GM19452 (cell line): ENCODE measurements around the gene GLB1L2.

ENCODE experiments used
- ATAC-seq: cut with Tn5 transposase; IDR thresholded peaks from one replicate; pipeline ENCODE4 v1.9.1; 2021; ENCODE audit not compliant: unreplicated experiment

GLB1L2 gene

DNA sequence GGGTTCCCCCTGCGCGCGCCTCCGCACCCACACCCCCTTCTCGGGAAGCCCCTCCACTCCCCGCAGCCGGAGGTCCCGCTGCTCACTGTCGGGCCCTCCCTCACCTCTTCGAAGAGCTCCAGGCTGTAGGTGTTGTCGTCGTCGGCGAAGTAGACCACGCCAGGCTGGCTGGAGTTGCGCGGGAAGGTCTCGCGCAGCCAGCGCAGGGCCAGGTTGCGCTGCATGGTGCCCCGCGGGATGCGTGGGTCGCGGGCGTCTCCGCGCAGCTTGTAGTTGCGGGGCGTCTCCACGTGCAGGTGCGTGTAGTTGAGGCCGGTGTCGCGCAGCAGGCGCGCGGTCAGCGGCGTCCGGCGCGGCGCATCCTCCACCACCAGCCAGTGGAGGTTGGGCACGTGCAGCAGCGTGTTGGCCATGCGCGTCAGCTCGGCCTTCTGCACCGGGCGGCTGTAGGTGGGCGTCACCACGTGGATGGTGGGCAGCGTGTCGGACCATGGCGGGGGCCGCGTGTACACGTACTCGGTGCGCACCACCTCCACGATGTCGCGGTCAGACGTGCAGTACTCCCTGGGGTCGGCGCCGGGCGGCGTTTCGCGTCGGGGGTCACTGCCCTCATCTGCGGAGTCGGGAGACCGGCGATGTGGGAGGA, 51.9 kb downstream of the GLB1L2 start:
- ATAC-seq, result no peak

DNA sequence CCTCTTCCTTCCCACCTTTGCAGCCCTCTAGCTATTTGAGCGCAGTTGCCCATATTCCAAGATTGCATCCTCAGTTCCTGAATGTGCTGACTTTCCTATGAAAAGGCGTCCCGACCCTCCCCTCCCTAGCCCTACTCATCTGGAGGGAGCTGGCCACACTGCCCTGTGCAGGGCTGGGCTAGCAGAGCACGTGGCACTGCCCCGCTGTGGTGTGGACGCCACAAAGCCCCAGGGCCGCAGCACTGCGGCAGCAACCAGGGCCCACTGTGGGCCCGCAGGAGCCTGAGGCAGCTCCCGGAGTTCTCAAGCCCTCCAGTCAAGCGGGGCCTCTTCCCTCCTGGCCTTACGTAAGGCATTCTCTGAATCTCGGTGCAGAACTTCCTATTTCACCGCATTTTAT, 52.6 kb downstream of the GLB1L2 start:
- ATAC-seq, result no peak

DNA sequence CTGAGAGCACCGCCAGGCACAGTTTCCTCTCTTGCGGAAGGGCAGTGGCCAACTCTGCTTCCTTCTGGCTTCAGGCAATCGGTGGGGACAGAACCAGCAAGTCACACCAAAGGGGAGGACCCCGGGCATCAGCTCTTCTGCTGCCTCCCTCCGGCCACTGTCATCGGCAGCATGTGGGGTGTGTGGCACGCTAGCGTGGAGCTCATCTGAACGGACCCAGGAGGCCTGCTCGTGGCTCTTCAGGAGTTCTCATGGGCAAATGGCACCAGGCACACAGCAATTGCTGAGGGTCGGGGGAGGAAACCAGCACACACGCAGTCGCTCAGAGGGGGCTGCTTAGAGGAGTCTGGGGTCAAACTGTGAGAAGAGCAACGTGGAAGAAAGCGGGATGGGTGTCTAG, 53.4 kb downstream of the GLB1L2 start:
- ATAC-seq, result no peak

DNA sequence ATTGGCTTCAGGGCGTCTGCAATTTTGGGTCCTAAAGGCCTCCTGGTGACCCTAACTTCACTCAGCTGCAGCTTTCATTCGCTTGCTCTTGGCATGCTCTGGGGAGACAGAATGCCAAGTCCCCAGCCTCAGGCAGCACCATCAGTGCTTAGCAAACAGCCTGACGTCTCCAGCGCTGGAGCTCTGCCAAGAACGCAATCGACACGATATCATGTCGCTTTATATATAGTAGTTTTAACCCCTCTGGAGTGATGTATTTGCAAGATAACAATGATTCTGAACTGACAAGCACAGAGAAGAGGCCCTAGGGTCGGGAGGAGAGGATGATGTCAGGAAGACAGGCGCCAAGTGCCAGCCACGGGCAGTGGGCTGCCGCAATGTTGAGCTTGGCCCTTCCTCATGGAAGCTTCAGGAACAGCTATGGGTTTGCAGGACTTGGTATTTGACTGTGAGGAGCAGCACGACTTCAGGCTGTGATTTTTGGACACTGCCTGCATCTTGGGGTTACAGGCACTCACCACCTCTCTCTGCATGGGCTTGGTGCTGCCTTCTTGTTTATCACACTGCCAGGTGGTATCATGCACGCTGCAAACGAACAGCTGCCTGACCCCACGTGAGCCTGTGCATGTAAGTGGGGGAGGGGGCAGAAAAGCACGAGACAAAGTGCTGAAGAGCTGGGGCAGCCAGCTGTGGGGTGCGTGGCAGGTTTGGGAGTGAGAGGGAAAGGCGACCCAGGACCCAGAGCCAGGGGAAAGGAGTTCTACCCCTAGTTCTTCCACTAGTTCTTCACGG, 54.2 kb downstream of the GLB1L2 start:
- no peak for ATAC-seq

DNA sequence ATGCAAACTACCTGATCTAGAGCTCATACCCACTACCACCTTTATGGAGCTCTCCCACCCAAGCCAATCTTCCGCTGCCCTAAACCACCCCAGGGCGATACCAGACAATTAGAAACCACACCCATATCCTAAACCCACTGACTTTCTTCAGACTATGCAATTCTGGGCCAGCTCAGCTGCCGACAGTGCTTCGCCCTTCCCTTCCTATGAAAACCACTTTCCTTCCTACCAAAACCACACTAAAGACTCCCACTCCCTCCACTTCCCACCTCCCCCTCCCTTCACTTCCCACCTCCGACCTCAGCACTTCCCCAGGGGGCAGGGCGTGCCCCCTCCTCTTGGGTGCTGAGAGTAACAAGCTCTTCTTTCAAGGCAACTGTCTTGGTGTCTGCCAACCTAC, 55.2 kb downstream of the GLB1L2 start:
- no peak for ATAC-seq

DNA sequence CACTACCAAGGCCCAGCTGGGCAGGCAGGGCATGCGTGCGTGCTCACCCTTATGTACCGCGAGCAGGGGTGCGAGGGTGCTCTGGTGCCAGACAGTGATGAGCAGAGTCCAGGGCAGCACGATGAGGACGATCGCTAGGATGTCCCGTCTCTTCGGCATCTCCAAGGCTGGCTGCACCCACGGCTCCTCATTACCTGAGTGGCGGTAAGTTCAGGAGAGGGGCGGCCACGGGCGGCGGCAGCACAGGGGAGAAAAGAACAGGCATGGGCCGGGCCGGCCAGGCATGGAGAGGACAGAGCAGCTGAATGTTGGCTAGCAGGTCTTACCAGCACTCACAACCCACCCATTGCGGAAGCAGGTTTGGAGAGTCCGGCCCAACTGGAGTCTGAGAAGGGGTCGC, 55.7 kb downstream of the GLB1L2 start:
- no peak for ATAC-seq

DNA sequence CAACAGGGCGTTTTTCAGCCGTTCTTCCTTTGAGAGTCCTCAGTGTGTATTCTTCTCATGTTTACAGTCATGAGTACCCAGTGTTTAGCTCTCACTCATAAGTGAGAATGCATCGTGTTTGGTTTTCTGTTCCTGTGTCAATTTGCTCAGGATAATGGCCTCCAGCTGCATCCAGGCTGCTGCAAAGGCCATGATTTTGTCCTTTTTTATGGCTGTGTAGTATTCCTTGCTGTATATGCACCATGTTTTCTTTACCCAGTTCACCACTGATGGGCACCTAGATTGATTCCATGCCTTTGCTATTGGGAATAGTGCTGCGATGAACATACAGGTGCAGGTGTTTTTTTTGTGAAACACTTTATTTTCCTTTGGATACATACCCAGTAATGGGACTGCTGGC, 56.8 kb downstream of the GLB1L2 start:
- no peak for ATAC-seq

DNA sequence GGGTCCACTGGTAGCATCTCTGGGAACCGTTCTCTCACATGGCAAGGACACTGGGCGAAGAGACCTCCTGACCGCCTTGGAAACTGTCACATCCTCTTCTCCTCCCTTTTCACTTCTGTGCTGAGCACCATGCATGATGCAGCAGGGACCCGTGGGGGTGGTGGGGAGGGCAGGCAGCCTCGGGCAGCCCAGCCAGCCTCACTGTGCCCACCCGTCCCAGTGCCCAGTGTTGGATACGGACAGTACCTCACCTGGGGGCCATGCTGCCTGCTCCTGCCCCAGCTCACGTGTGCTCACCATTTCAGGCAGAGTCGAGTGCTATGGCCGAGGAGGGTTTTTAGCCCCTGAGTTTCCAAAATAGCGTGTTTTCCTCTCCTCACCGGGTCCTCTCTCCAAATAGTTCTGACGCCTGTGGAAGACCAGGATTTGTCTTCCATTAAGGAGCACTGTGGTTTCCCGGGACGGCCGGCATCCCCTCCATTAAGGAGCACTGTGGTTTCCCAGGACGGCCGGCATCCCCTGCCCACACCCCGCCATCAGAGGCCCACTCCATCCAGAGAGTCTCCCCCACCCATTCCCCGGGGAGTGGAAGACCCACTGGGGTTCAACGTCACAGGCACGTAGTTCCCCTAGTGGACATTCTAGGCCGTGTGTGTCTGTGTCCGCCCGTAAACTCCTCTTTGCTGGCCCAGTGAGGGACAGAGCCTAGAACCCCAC, 57.8 kb downstream of the GLB1L2 start:
- ATAC-seq, result no peak

DNA sequence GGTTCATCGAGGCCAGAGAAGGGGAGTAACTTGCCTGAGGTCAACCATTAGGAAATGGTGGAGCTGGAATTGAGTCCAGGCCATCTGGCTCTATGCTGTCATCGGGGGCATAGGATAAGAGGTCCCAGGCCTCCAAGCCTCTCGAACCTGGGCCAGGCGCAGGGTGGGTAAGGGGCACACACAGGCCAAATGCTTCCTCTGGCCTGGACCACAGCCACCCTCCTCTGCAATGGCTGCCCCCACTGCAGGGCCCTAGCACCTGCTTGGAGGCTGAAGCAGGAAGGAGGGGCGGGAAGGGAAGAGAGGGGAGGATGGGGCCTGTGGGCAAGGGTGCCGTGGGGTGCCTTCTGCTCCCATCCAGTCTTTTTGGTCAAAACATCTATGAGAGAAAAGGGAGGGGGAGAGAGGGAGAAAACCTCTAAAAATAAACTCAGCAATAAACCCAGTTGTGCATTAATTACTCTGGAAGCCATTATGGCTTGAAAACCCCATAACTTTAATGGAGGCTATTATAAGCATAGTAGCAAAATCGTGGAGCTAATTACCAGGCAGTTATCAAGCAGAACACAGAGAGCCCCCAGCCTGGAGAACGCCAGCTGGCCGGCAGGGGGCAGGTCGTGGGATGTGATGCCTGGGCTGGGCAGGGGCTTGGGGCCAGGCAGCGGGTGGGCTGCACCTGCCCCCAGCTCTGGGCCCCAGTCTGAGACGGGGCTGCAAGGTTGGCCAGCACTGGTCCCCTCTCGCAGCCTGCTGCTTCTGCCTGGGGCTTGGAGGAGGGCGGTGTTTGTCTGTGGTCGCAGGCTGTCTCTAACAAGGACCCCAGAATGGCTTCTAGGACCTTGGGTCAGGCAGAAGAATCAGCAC, 59.1 kb downstream of the GLB1L2 start:
- no peak for ATAC-seq

DNA sequence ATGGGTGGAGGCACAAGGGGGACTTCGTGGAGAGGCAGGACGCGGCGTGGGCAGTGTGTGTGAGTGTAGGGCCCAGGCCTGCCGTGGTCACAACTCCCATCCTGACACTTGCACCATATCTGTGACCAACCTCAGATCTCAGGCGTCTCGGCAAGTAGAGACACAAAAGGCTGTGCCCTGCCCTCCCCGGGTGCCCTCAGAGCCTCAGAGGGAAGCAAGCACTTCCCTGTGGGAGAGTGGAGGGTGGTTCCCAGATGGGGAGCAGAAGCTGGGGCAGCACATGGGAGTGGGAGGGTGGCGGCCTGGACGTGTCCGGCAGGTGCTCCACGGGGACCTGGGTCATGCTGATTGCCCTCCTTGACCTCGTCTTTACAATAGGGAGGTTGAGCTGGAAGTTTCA, 59.9 kb downstream of the GLB1L2 start:
- no peak for ATAC-seq

DNA sequence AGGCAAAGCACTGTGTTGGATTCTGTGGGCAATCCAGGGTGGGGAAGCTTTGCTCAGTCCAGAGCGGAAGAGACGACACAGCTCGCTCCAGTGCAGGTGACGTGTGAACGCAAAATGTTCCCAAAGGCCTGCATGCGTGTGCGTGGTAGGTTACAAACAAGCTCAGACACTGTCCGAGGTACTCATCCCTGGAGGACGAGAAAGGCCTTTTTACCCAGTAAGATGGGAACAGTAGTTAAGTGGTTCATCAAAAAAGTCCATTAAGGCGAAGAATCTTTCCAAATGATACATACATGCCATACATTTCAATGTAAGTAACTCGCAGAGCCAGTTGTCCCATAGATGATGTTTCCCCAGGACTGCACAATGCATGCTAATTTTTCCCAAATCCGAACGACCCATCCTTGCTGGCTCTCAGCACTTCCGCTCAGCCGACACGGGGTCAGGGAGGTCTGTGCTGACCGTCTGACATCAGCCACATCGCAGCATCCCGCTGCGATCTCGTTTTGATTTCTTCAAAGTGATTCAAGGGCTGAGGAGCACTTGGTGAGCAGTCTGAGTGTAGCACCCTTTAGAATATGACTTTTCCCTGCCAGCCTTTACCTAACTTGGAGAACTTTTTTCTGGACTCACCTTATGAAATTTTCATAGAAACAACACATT, 61.3 kb downstream of the GLB1L2 start:
- no peak for ATAC-seq

DNA sequence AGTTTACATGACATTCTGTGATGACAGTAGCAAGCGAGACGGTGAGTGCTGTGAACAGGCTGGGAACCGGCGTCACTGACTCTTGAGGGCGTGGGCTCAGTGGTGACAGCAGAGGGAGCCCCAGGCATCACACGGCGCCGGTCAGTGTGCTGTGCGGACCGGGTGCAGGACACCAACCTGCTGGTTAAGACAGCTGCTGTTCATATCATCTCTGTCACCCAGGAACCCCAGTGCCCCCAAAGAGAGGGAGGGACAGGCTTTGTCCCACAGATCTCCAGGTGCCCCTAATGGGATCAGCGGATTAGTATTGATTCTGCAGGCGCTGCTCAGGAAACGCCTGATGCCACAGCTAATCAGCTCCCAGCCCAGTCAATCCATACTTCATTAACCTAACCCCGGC, 61.9 kb downstream of the GLB1L2 start:
- ATAC-seq, result no peak

DNA sequence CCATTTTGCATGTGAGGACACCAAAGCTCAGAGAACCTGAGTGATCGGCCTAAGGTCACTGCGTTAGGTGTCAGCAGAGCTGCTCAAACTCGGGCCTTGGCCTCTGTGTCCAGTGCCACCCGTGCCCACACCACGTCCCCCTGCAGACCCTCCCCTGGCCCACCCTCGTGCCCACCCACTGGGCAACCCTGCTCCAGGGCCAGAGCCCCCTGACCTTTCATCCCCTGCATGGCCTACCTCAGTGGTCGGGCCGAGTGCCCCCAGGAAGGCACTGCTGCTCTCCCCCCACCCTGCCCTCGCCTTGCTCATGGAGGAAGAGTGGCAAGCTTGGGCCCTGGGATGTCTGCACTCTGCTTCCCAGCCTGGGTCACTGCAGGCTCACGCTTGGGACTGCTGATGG, 62.5 kb downstream of the GLB1L2 start:
- no peak for ATAC-seq

DNA sequence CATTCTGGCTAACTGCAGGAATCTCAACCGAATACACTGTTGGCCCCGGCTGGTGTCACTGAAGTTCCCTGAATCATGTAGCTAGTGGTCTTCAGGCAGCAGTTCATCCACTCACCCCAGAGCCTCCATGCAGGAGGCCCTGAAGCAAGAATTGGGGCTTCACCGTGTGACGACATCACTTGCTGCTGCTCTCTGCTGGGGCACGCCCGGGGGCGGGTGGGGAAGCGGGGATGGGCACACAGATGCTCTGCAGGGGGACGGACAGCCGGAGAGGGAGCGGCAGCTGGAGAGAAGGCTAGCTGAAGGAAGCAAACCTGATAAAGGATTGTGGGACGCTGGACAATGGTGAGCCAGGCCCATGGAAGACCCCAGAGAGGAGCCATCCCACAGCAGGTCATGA, 63.2 kb downstream of the GLB1L2 start:
- ATAC-seq, result no peak

DNA sequence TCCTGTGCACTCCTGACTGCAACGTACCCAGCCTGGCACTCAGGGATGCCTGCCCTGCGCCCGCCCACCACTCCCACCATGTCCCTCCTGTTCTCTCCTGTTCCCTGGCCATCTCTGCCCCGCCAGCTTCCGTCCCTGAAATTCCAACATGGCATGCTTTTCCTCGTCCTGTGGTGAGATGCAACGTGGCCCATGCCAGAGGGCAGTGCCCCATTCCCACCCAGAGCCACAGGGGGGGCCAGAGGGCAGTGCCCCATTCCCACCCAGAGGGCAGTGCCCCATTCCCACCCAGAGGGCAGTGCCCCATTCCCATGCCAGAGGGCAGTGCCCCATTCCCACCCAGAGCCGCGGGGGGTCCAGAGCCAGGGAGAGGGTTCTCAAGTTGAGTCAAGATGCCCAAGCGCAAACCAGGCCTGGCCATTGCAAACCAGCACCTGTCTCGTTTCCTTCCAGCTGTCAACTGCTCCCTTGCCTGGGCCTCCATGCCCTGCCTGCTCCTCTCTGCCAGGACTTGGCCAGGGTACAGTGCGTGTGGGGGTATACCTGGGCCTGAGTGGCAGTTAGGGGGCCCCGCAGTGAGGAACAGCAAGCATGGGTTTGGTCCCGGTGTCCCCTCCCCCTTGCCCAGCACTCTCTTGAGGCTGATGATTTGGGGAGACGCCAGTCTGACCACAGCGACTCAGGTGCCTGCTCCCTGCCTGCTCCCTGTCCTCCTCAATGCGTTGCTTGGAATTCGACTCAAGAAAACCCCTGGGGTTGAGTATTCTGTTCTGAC, 65.7 kb downstream of the GLB1L2 start:
- no peak for ATAC-seq

DNA sequence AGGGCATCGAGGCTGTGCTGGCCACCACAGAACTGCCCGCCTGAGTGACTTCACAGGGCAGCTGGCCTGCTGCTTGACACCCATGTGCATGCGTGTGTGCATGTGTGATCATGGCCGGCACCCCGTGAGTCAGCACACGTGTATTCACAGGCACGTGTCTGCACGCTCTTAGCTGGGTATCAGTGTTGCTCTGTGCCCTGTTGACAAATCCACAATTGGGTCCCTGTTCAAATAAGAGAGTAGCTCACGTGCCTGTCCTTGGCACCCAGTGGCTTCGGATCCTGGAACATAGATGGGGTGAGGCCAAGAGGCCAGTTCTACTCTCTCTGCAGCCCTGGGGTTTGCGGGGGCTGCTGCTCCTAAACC, 66.3 kb downstream of the GLB1L2 start:
- ATAC-seq, result no peak

DNA sequence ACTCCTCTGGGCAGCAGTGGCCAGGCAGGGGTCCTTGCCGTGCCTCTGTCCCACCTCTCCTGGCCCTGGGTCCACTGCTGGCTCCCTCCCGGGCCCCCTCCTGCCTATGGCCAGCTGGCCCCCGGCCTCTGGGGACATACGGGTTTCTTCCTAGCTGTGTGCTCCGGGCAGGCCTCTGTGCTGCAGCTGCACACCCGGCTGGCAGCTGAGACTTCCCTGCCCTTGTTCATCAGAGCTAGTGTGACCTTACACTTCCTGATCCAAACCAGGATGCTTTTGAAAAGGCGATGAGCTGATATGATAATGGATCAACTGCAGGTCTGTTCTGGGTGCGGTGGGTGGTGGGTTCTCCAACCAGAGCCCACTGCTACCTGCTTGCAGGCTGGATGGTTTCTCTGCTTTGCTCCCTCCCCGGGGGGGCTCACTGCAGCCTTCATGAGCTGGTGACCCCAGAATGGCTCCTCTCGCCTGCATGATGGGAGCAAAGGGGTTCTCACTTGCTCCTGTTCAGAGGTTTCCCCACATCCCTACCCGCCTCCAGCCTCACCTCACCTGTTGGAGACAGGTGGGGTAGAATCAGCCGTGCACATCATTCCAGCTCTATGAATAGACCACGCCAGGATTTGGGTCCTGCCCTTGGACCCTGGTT, 67.0 kb downstream of the GLB1L2 start:
- no peak for ATAC-seq

DNA sequence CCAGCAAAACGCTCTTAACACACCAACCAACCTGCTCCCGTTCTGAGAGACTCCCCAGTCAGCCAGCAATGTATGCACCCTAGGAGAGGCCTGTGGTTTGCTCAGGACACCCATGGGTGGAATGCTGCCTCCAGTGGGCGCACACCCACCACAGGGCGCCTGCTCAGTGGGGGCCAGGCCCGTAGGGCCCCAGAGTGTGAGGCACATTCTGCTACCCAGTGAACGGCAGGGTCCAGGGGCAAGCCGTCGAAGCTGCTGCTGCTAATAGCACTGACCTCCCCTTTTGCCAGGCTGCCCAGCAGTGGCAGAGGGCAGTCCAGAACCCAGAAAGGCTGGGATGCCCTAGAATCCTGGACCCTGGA, 67.5 kb downstream of the GLB1L2 start:
- no peak for ATAC-seq

DNA sequence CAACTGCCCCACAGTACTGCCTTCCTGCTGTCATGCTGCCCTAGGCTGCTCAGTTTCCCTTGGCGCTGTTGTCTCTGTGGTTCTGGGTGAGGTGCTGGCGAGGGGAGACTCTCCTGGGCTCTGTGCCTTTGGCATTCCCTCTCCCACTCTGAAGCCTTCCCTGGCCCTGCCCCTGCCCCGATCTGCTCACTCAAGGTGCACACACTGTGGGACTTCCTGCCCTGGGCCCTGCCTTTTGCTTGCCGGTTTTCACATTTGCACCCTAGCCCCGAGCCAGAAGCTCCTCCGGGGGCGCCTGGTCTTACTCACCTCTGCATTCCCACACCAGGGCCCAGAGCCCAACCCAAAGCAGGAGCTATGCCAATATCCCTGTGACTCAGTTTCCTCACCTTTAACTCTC, 68.2 kb downstream of the GLB1L2 start:
- no peak for ATAC-seq
